PC-9 (cell line): ENCODE results near the gene PTPRD.

ENCODE experiments used
- EZH2 ChIP-seq: fragments of 200-600 bp; sonication (generic); IDR thresholded peaks from 2 replicates; pipeline ENCODE4 v1.8.0; 2017; ENCODE audit warnings: antibody characterized with exemption, low read depth
- TF ChIP-seq, protein P1 (sequence below): fragments of 200-600 bp; sonication (generic); conservative IDR thresholded peaks from 2 replicates; pipeline ENCODE4 v1.6.1; 2017; ENCODE audit warnings: mixed run types, antibody characterized with exemption, mild to moderate bottlenecking, moderate library complexity

DNA sequence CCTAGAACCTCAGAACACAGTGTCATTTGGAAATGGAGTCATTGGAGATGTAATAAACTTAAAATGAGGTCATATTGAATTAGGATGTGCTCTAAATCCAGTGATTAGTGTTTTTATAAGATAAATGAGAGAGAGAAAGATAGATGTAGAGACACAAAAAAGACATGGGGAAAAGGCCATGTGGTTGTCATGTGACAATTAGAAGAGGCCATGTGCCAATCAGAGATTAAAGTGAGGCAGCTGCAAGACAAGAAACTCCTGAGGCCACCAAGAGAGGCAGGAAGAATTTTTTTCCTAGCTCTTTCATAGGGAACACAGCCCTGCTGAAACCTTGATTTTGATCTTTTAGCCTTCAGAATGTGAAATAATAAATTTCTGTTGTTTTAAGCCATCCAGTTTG, 1307.2 kb downstream of the PTPRD start:
- TF ChIP-seq, protein P1, sequence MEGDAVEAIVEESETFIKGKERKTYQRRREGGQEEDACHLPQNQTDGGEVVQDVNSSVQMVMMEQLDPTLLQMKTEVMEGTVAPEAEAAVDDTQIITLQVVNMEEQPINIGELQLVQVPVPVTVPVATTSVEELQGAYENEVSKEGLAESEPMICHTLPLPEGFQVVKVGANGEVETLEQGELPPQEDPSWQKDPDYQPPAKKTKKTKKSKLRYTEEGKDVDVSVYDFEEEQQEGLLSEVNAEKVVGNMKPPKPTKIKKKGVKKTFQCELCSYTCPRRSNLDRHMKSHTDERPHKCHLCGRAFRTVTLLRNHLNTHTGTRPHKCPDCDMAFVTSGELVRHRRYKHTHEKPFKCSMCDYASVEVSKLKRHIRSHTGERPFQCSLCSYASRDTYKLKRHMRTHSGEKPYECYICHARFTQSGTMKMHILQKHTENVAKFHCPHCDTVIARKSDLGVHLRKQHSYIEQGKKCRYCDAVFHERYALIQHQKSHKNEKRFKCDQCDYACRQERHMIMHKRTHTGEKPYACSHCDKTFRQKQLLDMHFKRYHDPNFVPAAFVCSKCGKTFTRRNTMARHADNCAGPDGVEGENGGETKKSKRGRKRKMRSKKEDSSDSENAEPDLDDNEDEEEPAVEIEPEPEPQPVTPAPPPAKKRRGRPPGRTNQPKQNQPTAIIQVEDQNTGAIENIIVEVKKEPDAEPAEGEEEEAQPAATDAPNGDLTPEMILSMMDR: no peak
- no peak for TF ChIP-seq EZH2
